Stimulated activated CD8-positive, alpha-beta memory T cell treated with anti-CD3 and anti-CD28 coated beads, Interleukin-4, amount 100 ng/mL, for 48 hours (primary cell): Measurements from ENCODE around the gene GIMAP4.
A peak's percentile ranks its signal among the peaks of the same experiment; 100 is the strongest.
"Not testable (repeated sequence)": the region's sequence is repeated elsewhere in the genome, so short reads cannot be mapped to it uniquely, and the experiment has no call there.

ENCODE experiments used
- DNase-seq: peaks from one replicate; pipeline ENCODE4 v3.0.0-alpha.2; 2020

Gene GIMAP4

GRCh38 chr7:150567169-150567568, at the start of gene GIMAP4:
TSS of gene GIMAP4 (plus strand) at chr7:150567390. CDS start at chr7:150569902, 2,512 bp downstream.
- DNase-seq = no peak

- no peak for DNase-seq
These were observed 47.9 kb upstream of the GIMAP4 start for GRCh38 chr7:150519310-150519709.

- peak; percentile 64 for DNase-seq
These were observed 47.0 kb upstream of the GIMAP4 start for GRCh38 chr7:150520145-150520544.

- DNase-seq = not testable (repeated sequence)
These were observed 44.3 kb upstream of the GIMAP4 start for GRCh38 chr7:150522931-150523330.

GRCh38 chr7:150524018-150524417, 43.2 kb upstream of the GIMAP4 start:
- DNase-seq = no peak

- DNase-seq = no peak
These were observed 35.5 kb upstream of the GIMAP4 start for GRCh38 chr7:150531704-150532103.

GRCh38 chr7:150538259-150538658, 28.9 kb upstream of the GIMAP4 start:
- no peak for DNase-seq

GRCh38 chr7:150553163-150553562, 14.0 kb upstream of the GIMAP4 start:
- no peak for DNase-seq

- DNase-seq = no peak
These were observed 10.6 kb upstream of the GIMAP4 start for GRCh38 chr7:150556521-150557138.

- DNase-seq = no peak
These were observed 6.7 kb upstream of the GIMAP4 start for GRCh38 chr7:150560486-150560885.

GRCh38 chr7:150562919-150563318, 4.3 kb upstream of the GIMAP4 start:
- DNase-seq = no peak

GRCh38 chr7:150564006-150564405, 3.2 kb upstream of the GIMAP4 start:
- DNase-seq = no peak

GRCh38 chr7:150564566-150564965, 2.6 kb upstream of the GIMAP4 start:
- no peak for DNase-seq

GRCh38 chr7:150565239-150565638, 2.0 kb upstream of the GIMAP4 start:
- no peak for DNase-seq

- DNase-seq = no peak
These were observed 1.1 kb upstream of the GIMAP4 start for GRCh38 chr7:150566123-150566522.

GRCh38 chr7:150566572-150566971, 618 bp upstream of the GIMAP4 start:
- DNase-seq = no peak

- no peak for DNase-seq
These were observed 696 bp downstream of the GIMAP4 start for GRCh38 chr7:150567871-150568301.

- no peak for DNase-seq
These were observed 1.5 kb downstream of the GIMAP4 start for GRCh38 chr7:150568714-150569113.

GRCh38 chr7:150569245-150569955, 2.2 kb downstream of the GIMAP4 start:
- DNase-seq = no peak

GRCh38 chr7:150570556-150571465, 3.6 kb downstream of the GIMAP4 start:
- no peak for DNase-seq

- DNase-seq = no peak
These were observed 5.3 kb downstream of the GIMAP4 start for GRCh38 chr7:150572496-150572895.

- not testable (repeated sequence) for DNase-seq
These were observed 12.9 kb downstream of the GIMAP4 start for GRCh38 chr7:150579979-150580637.
